SK-N-SH (cell line): ENCODE measurements around the gene SECTM1.

ENCODE experiments used
- POLR2AphosphoS5 ChIP-seq: IDR thresholded peaks from 2 replicates; pipeline ENCODE4 v1.6.1; 2012; ENCODE audit warnings: low read depth, low read length
- SIN3A ChIP-seq: IDR thresholded peaks from 2 replicates; pipeline ENCODE4 v1.6.1; 2012; ENCODE audit warnings: low read depth, mild to moderate bottlenecking, low read length, moderate library complexity, borderline replicate concordance
- SMC3 ChIP-seq: IDR thresholded peaks from 2 replicates; pipeline ENCODE4 v1.6.1; 2012; ENCODE audit warnings: low read depth, low read length, improper control_type of control experiment
- TF ChIP-seq, protein P1 (sequence below): fragments of 200-600 bp; sonication (generic); IDR thresholded peaks from 2 replicates; pipeline ENCODE4 v1.6.1; 2017; ENCODE audit warnings: antibody characterized with exemption, mild to moderate bottlenecking, moderate library complexity
- TF ChIP-seq, protein P2 (sequence below): IDR thresholded peaks from 2 replicates; pipeline ENCODE4; 2012

GRCh38 chr17:82334204-82334621, 647 bp upstream of the SECTM1 start:
- TF ChIP-seq, protein P1, sequence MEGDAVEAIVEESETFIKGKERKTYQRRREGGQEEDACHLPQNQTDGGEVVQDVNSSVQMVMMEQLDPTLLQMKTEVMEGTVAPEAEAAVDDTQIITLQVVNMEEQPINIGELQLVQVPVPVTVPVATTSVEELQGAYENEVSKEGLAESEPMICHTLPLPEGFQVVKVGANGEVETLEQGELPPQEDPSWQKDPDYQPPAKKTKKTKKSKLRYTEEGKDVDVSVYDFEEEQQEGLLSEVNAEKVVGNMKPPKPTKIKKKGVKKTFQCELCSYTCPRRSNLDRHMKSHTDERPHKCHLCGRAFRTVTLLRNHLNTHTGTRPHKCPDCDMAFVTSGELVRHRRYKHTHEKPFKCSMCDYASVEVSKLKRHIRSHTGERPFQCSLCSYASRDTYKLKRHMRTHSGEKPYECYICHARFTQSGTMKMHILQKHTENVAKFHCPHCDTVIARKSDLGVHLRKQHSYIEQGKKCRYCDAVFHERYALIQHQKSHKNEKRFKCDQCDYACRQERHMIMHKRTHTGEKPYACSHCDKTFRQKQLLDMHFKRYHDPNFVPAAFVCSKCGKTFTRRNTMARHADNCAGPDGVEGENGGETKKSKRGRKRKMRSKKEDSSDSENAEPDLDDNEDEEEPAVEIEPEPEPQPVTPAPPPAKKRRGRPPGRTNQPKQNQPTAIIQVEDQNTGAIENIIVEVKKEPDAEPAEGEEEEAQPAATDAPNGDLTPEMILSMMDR: no peak
- no peak for TF ChIP-seq SIN3A
- TF ChIP-seq, protein P2, sequence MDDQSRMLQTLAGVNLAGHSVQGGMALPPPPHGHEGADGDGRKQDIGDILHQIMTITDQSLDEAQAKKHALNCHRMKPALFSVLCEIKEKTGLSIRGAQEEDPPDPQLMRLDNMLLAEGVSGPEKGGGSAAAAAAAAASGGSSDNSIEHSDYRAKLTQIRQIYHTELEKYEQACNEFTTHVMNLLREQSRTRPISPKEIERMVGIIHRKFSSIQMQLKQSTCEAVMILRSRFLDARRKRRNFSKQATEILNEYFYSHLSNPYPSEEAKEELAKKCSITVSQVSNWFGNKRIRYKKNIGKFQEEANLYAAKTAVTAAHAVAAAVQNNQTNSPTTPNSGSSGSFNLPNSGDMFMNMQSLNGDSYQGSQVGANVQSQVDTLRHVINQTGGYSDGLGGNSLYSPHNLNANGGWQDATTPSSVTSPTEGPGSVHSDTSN: no peak
- no peak for TF ChIP-seq POLR2AphosphoS5
- TF ChIP-seq SMC3: no peak
